ENCODE data around the gene AGO4. TPM values are rescaled to one million over a fixed set of nuclear protein-coding genes. Genes with fewer than 3 reads are reported as not detected.

AGO4 gene
- polyA plus RNA-seq, 6 donors from 2014 or later, result 6.9 to 13.2 (median 8.7) TPM

DNA sequence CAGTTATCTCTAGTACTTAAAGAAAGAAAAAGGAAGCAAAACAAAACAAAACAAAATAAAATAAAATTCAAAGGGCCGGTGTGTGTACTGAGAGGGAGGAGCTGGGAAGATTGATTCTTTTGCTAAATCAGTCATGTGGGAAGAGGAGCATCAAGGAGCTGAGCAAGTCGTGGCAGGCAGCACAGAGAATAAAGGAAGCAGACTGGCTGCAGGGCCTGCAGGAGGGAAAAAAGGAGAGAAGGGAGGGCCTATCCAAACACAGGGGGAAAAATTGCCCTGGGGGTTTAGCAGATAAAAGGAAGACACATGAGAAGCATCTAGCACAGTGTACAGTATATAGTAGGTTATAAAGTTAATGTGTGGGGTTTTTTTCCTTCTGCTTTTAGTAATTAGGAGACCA, 27.6 kb downstream of the AGO4 start:
- H3K9me3 Mint-ChIP-seq, result peaks cover 0 to 7% (median 3%) of the 10 kb centered on the region in 7 donors
- no peaks in the 10 kb centered on the region for H3K27me3 Mint-ChIP-seq
- H3K36me3 Mint-ChIP-seq, result peaks cover 35 to 46% of the 10 kb centered on the region in 2 donors
- ATAC-seq (ENCODE audit: low read depth in 2 of 2), result no peak
- peak overlapping the region in 3 of 6 donors; percentile 17 to 77 (median 44) for H3K27ac Mint-ChIP-seq
- DNase-seq, result no peak
- no peaks in the 10 kb centered on the region for H3K4me1 Mint-ChIP-seq
- no peak overlapping the region for H3K4me3 Mint-ChIP-seq

DNA sequence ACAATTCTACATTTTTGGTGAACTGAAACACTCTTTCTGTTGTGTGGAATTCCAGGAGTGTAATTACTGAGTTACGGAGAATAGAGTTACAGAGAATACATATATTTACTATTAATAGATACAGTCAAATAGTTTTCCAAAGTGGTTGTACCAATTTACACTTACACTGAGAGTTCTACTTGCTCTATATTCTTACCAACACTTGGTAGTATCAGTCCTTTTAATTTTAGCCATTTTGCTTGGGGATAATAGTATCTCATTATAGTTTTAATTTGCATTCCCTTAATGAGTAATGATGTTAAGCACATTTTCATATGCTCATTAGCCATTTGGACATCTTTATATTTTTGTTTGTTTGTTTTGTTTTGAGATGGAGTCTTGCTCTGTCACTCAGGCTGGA, 28.9 kb downstream of the AGO4 start:
- Mint-ChIP-seq H3K36me3 (peaks cover 31 to 41% of the 10 kb centered on the region in 2 donors), H3K27me3 (no peaks in the 10 kb centered on the region), H3K4me1 (no peaks in the 10 kb centered on the region), H3K27ac (no peak overlapping the region), H3K9me3 (peaks cover 0 to 7% (median 3%) of the 10 kb centered on the region in 7 donors), H3K4me3 (no peak overlapping the region)
- no peak for ATAC-seq (ENCODE audit: low read depth in 2 of 2)
- no peak for DNase-seq

DNA sequence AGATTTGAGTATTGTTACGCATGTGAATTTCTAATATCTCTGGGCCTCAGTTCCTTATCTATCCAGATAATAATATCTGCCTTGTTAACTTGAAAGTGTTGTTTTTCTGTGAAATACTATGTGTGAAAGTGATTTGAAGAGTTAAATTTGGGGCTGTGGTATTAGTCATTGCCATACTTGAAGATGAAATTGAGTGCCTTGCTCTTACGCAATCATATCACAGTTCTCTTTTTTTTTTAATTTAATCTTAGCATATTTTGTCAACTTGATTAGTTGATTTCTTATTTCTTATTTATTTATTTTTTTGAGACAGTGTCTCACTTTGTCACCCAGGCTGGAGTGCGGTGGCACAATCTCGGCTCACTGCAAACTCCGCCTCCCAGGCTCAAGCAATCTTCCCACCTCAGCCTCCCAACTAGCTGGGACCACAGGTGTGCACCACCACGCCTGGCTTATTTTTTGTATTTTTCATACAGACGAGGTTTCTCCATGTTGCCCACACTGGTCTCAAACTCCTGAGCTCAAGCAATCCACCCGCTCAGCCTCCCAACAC, 31.0 kb downstream of the AGO4 start:
- Mint-ChIP-seq H3K4me1 (no peaks in the 10 kb centered on the region), H3K4me3 (peak overlapping the region in 1 of 8 donors; percentile 9), H3K36me3 (peaks cover 22 to 45% of the 10 kb centered on the region in 2 donors), H3K27me3 (no peaks in the 10 kb centered on the region), H3K9me3 (peaks cover 0 to 7% (median 3%) of the 10 kb centered on the region in 7 donors), H3K27ac (no peak overlapping the region)
- DNase-seq (no peak), ATAC-seq (ENCODE audit: low read depth in 2 of 2) (no peak)

DNA sequence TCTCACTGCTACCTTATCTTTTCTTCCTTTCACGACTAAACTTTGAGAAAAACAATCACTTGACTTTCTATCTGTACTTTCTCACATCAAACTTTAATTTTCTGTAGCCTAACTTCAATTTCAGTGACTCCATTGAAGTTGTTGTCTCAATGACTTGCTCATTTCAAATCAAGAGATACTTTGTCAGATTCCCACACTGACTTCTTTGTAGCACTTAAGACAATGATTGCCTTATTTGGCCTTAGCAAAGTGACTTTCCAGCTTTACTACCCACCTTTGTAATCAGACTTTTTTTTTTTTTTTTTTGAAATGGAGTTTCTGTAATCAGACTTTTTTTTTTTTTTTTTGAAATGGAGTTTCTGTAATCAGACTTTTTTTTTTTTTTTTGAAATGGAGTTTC, 37.0 kb downstream of the AGO4 start:
- H3K4me3 Mint-ChIP-seq, result no peak overlapping the region
- H3K4me1 Mint-ChIP-seq, result peaks cover 4 to 5% (median 5%) of the 10 kb centered on the region in 3 donors
- H3K27ac Mint-ChIP-seq, result peak overlapping the region in 2 of 6 donors; percentile 49 to 85
- ATAC-seq (ENCODE audit: low read depth in 2 of 2) (no peak), DNase-seq (no peak)
- peaks cover 0 to 30% of the 10 kb centered on the region in 2 donors for H3K36me3 Mint-ChIP-seq
- H3K9me3 Mint-ChIP-seq, result no peaks in the 10 kb centered on the region
- H3K27me3 Mint-ChIP-seq, result no peaks in the 10 kb centered on the region

DNA sequence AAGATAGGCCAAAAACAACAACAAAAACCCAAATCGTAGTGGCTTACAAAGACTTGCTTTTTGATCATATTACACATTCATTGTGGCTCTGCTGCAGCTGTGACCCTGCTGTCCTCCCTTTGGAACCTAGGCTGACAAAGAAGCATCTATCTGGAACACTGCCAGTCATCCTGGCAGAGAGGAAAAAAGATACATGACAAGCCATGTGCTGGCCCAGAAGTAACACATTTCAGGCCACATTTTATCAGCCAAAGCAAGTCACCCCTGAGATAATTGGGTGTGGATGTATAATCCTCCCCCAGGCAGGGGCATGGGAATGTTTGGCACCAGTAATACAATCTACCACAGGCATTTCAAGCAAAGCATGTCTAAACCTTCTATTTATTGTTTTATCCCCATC, 38.0 kb downstream of the AGO4 start:
- H3K4me3 Mint-ChIP-seq, result no peak overlapping the region
- no peak for DNase-seq
- H3K36me3 Mint-ChIP-seq, result peaks cover 0 to 30% of the 10 kb centered on the region in 2 donors
- ATAC-seq (ENCODE audit: low read depth in 2 of 2), result no peak
- H3K9me3 Mint-ChIP-seq, result no peaks in the 10 kb centered on the region
- peak overlapping the region in 1 of 6 donors; percentile 71 for H3K27ac Mint-ChIP-seq
- no peaks in the 10 kb centered on the region for H3K27me3 Mint-ChIP-seq
- H3K4me1 Mint-ChIP-seq, result peaks cover 4 to 5% (median 5%) of the 10 kb centered on the region in 3 donors

DNA sequence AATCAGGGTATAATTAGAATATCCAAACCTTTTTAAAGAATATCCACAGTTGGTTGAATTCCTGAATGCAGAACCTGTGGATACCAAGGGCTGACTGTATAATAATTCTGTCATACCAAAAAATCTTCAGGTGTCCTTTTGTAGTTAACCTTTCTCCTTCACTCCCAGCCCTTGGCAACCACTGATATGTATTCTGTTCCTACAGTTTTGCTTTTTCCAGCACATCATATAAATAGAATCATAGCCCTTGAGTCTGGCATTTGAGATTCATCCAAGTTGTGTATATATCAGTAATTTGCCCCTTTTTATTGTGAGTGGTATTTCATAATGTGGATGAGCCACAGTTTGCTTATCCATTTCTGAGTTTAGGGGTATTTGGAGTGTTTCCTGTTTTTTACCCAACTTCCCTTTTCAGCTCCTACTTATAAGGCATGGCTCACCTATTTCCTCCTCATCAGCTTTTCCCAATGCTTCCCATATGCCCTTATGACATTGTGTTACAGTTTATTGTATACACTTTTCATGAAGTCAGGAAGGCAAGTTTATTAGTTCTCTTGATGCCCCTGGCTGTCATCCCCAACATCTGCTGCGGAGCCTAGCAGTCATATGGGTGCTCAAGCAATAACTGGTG, 40.2 kb downstream of the AGO4 start:
- ATAC-seq (ENCODE audit: low read depth in 2 of 2), result no peak
- Mint-ChIP-seq H3K27me3 (no peaks in the 10 kb centered on the region), H3K27ac (peak overlapping the region in 1 of 6 donors; percentile 81), H3K4me3 (no peak overlapping the region), H3K36me3 (peaks cover 12 to 21% of the 10 kb centered on the region in 2 donors), H3K4me1 (peaks cover 4 to 5% (median 5%) of the 10 kb centered on the region in 3 donors), H3K9me3 (no peaks in the 10 kb centered on the region)
- no peak for DNase-seq

DNA sequence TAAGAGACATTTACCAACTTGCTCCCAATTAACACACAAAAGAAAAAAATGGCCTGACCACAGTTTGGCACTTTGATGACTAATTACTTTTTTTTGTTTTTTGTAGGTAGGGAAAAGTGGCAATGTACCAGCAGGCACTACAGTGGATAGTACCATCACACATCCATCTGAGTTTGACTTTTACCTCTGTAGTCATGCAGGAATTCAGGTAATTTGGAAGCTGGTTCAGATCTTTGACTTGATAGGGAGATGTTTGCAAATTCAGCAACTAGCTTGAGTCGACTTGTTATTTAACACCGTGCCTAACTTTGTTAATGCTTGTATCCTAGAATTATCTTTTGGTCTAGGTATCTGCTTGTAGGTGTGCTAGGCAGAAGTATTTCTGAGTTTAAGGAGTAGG, 42.2 kb downstream of the AGO4 start:
- Mint-ChIP-seq H3K27me3 (no peaks in the 10 kb centered on the region), H3K36me3 (peaks cover 18 to 27% of the 10 kb centered on the region in 2 donors)

DNA sequence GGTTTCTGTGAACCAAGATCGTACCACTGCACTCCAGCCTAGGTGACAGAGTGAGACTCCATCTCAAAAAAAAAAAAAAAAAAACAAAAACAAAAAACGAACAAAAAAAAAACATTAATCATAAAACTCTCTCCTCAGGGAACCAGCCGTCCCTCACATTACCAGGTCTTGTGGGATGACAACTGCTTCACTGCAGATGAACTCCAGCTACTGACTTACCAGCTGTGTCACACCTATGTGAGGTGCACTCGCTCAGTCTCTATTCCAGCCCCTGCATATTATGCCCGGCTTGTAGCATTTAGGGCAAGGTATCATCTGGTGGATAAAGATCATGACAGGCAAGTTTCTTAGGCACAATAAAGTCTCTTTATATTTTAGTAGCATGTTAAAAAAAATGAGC, 42.9 kb downstream of the AGO4 start:
- ATAC-seq (ENCODE audit: low read depth in 2 of 2) (no peak), DNase-seq (no peak)
- H3K36me3 Mint-ChIP-seq, result peaks cover 18 to 26% of the 10 kb centered on the region in 2 donors
- H3K4me3 Mint-ChIP-seq, result no peak overlapping the region
- H3K4me1 Mint-ChIP-seq, result peaks cover 4 to 5% (median 5%) of the 10 kb centered on the region in 3 donors
- no peaks in the 10 kb centered on the region for H3K27me3 Mint-ChIP-seq
- no peaks in the 10 kb centered on the region for H3K9me3 Mint-ChIP-seq
- no peak overlapping the region for H3K27ac Mint-ChIP-seq

More for the DNA sequence above, 42.2 kb downstream of the AGO4 start:
- peaks cover 4 to 5% (median 5%) of the 10 kb centered on the region in 3 donors for H3K4me1 Mint-ChIP-seq
- H3K4me3 Mint-ChIP-seq, result no peak overlapping the region
- no peaks in the 10 kb centered on the region for H3K9me3 Mint-ChIP-seq
- ATAC-seq (ENCODE audit: low read depth in 2 of 2), result no peak
- DNase-seq, result no peak
- no peak overlapping the region for H3K27ac Mint-ChIP-seq

DNA sequence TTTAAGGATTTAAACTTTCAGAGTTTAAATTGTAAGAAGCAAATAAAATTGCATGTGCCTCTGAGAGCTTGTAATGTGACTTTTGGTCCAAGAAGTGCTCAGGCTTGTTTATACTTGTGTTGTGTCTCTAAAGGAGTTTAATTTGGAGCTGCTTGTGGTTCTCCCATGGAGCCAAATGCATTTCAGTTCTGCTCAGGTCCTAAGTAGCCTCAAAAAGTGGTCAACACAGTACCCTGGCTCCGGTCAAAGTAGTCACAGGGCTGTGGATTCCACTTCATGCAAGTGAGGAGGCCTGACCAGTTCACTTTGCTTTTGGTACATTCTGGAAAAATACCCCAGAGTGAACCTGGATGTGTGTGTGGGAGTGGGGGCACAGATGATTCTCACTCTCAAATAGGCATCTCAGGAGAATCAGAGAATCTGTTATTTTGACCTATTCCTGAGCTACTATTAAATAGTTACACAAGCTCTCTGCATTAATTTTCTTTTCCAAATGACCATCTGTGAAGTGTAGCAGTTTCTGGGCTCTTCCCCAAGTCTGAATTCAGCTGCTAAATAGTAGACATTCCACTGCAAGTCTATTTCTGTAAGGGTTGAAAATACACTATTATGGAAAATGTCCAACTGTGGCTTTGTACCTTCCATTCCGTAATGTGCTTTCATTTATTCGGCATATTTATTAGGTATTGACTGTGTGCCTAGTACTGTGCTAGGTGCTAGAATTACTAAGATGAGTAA, 43.5 kb downstream of the AGO4 start:
- Mint-ChIP-seq H3K4me3 (no peak overlapping the region), H3K27ac (peak overlapping the region in 1 of 6 donors; percentile 40), H3K9me3 (no peaks in the 10 kb centered on the region), H3K4me1 (peaks cover 4 to 5% (median 5%) of the 10 kb centered on the region in 3 donors), H3K36me3 (peaks cover 18 to 21% of the 10 kb centered on the region in 2 donors), H3K27me3 (no peaks in the 10 kb centered on the region)
- ATAC-seq (ENCODE audit: low read depth in 2 of 2) (no peak), DNase-seq (no peak)

DNA sequence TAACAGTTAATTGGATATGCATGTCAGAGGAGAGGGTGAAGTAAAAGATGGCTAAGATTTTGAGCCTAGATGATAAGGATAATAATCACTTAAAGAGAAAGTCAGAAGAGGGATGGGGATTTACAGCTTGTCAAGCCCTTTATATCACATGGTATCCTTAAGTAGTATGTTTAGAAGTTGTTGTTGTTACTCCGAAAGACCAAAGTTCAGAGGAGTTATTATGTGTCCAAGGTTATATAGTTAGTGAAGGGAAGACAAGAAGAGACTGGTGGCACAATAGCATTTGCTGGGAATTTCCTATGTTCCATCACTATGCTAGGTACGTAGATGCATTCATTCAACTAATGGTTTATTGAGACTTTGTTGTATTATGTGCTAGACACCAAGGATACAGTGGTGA, 44.4 kb downstream of the AGO4 start:
- H3K4me3 Mint-ChIP-seq, result no peak overlapping the region
- H3K4me1 Mint-ChIP-seq, result peaks cover 4 to 5% (median 5%) of the 10 kb centered on the region in 3 donors
- H3K27ac Mint-ChIP-seq, result no peak overlapping the region
- DNase-seq (no peak), ATAC-seq (ENCODE audit: low read depth in 2 of 2) (no peak)
- H3K9me3 Mint-ChIP-seq, result no peaks in the 10 kb centered on the region
- peaks cover 18 to 21% of the 10 kb centered on the region in 2 donors for H3K36me3 Mint-ChIP-seq
- H3K27me3 Mint-ChIP-seq, result no peaks in the 10 kb centered on the region

DNA sequence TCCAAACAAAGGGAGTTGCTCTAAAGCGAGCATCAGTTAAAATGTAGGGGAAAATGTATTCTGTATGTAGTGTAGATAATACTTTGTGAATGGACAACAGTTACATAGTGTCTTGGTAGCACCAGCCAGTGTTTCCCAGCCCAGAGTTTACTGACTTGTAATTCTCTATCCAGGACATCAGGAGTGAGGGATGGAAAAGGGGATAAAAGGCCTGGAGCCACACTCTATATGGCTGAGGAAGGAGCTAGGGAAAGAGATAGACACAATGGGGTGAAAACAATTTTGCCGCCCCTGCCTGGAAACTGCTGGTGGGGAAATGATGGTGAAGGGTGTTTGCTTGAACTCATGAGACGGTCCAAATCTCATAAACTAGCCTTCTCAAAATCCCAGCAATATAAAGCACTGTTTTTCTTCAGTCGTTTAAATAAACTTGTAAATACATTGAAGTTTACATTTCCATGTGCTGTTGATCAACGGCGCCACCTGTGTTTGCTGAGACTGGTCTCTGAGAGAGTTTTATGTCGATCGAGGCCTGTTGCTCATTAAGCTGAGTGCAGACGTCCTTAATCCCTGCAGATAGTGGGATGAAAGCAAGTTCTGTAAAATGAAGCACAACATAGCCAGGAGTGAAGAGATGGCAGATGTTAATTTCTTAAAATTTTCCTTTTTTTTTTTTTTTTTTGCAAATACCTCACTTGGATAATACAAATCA, 47.3 kb downstream of the AGO4 start:
- no peaks in the 10 kb centered on the region for H3K27me3 Mint-ChIP-seq
- no peaks in the 10 kb centered on the region for H3K9me3 Mint-ChIP-seq
- H3K4me1 Mint-ChIP-seq, result no peaks in the 10 kb centered on the region
- peaks cover 18 to 21% of the 10 kb centered on the region in 2 donors for H3K36me3 Mint-ChIP-seq
- H3K27ac Mint-ChIP-seq, result peak overlapping the region in 2 of 6 donors; percentile 6 to 65
- no peak overlapping the region for H3K4me3 Mint-ChIP-seq
- no peak for ATAC-seq (ENCODE audit: low read depth in 2 of 2)
- DNase-seq, result no peak

DNA sequence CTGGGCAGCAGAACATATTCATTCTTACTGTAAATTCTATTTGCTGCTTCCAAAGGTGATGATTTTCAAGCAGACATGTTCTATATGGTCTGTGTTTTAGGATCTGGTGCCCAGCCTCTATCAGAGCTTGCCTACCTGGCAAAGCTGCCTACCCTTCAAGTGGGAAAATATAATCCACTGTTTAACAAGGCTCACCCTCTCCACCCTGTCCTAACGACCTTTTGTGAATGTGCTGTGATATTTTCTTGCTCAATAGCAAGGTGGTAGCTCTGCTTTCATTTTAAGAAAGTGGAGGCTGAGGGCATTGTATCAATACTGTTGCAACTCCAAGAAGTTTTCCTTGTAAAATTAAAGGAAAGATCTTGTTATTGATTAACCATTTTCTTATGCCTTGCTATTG, 49.1 kb downstream of the AGO4 start:
- no peaks in the 10 kb centered on the region for H3K4me1 Mint-ChIP-seq
- H3K36me3 Mint-ChIP-seq, result peaks cover 9 to 21% of the 10 kb centered on the region in 2 donors
- H3K27ac Mint-ChIP-seq, result peak overlapping the region in 1 of 6 donors; percentile 3
- no peak overlapping the region for H3K4me3 Mint-ChIP-seq
- no peaks in the 10 kb centered on the region for H3K27me3 Mint-ChIP-seq
- no peaks in the 10 kb centered on the region for H3K9me3 Mint-ChIP-seq
- DNase-seq, result no peak
- no peak for ATAC-seq (ENCODE audit: low read depth in 2 of 2)

DNA sequence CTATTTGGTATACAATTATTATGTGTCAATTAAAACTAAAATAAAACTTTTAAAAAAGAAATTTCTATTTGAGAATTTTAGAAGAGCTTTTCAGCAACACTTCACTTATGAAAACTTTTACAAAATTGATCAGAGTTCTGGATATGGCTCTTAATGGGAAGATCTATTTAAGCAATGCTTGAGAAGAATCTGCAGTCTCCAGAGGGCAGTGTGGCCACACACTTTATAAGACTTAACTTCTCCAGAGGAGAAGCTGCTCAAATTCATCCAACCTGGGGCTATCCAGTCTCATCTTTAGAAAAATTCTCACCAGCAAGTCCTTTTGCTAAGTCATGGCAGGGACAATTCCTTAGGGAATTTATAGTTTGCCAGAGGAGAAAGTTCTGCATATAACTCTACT, 50.0 kb downstream of the AGO4 start:
- Mint-ChIP-seq H3K9me3 (no peaks in the 10 kb centered on the region), H3K4me3 (no peak overlapping the region), H3K27me3 (no peaks in the 10 kb centered on the region), H3K4me1 (no peaks in the 10 kb centered on the region), H3K27ac (no peak overlapping the region), H3K36me3 (peaks cover 6 to 21% of the 10 kb centered on the region in 2 donors)
- DNase-seq, result no peak
- ATAC-seq (ENCODE audit: low read depth in 2 of 2), result no peak

All from naive B cell (primary cell).